K562 (cell line): ENCODE results near the gene KCNG3. TPM values are rescaled to one million over a fixed set of nuclear protein-coding genes. Genes with fewer than 3 reads are reported as not detected.

Experiments
- ATAC-seq: fragments of 200-7000 bp; cut with Tn5 transposase; 3 replicates; pipeline ENCODE4 v1.9.1; 2020; ENCODE audit warnings: moderate library complexity
- BruUV-seq: library from RNA; stranded (reverse); fragments of 400-500 nt; replicated peaks from 2 replicates; lab custom pipeline; 2021; lab: Mats Ljungman, UMichigan
- CTCF ChIA-PET: fragments of 300-600 bp; formaldehyde crosslinking; extraction: SDS; loops from one replicate; lab custom pipeline; 2021; ENCODE audit warnings: low intra/inter-chr PET ratio; lab: Yijun Ruan, JAX
- POLR2A ChIA-PET: fragments of 300-600, 350-650 bp; sonication (Branson Sonifier 250); formaldehyde crosslinking; extraction: SDS; loops from one replicate; lab custom pipeline; 2021; ENCODE audit warnings: antibody characterized with exemption, inconsistent platforms; lab: Yijun Ruan, JAX
- DNase-seq, 4 experiments: peaks; one replicate each; pipeline versions ENCODE4 v3.0.0 to v3.0.0-alpha.2; 2011 to 2018; ENCODE audit warnings: low spot score in 3 of 4, mixed read lengths in 3 of 4; ENCODE audit errors: extremely low read depth in 1 of 4
- FAIRE-seq: peaks from 2 replicates; lab custom pipeline; 2011; peaks lifted over from hg19 to GRCh38; lab: Jason Lieb, UNC
- H2AFZ ChIP-seq: 2 replicates; pipeline ENCODE4 v1.6.0; 2011; ENCODE audit warnings: low read depth, low read length, control low read depth, inconsistent platforms
- H3K27ac ChIP-seq: fragments of 200-600 bp; 3 replicates; pipeline ENCODE4 v1.8.0; 2011; ENCODE audit warnings: low read depth, mild to moderate bottlenecking, control low read depth, inconsistent platforms, low read length, moderate library complexity, mixed read lengths; ENCODE audit errors: extremely low read depth
- H3K27me3 ChIP-seq, 2 experiments: fragments of 300-600 bp in 1 of 2; 2 replicates in 1 of 2; 3 replicates in 1 of 2; pipeline versions ENCODE4 v1.6.0 to v1.8.0; 2011; ENCODE audit warnings: inconsistent platforms in 2 of 2, low read length in 2 of 2, mild to moderate bottlenecking in 1 of 2, mixed read lengths in 1 of 2, moderate library complexity in 1 of 2; ENCODE audit not compliant: control insufficient read depth in 2 of 2, insufficient read depth in 2 of 2
- H3K36me3 ChIP-seq: fragments of 300-600 bp; 3 replicates; pipeline ENCODE4 v1.8.0; 2011; ENCODE audit warnings: mild to moderate bottlenecking, low read length, inconsistent platforms; ENCODE audit not compliant: control insufficient read depth, insufficient read depth
- H3K4me1 ChIP-seq, 2 experiments: fragments of 200-600 bp in 1 of 2; replicated peaks in 1 of 2; 2 replicates in 1 of 2; 3 replicates in 1 of 2; pipeline versions ENCODE4 v1.5.1 to v1.8.0; 2011; ENCODE audit warnings: inconsistent platforms in 2 of 2, low read length in 2 of 2, mild to moderate bottlenecking in 1 of 2, mixed read lengths in 1 of 2, moderate library complexity in 1 of 2; ENCODE audit not compliant: control insufficient read depth in 2 of 2, insufficient read depth in 2 of 2
- H3K4me2 ChIP-seq: 2 replicates; pipeline ENCODE4 v1.6.1; 2011; ENCODE audit warnings: low read length, control low read depth, inconsistent platforms, mixed read lengths; ENCODE audit not compliant: insufficient read depth
- H3K4me3 ChIP-seq: fragments of 200-600 bp; sonication (generic), shearing (Covaris generic); 2 replicates; pipeline ENCODE4 v1.5.1; 2016; ENCODE audit warnings: control low read depth, inconsistent platforms
- H3K79me2 ChIP-seq: fragments of 200-600 bp; 3 replicates; pipeline ENCODE4 v1.8.0; 2011; ENCODE audit warnings: low read length, inconsistent platforms; ENCODE audit not compliant: control insufficient read depth, insufficient read depth
- H3K9ac ChIP-seq, 2 experiments: 2 replicates each; pipeline versions ENCODE4 v1.6.0 to v1.6.1; 2011; ENCODE audit warnings: low read depth in 2 of 2, low read length in 2 of 2, control low read depth in 1 of 2, inconsistent platforms in 1 of 2, mild to moderate bottlenecking in 1 of 2, mixed read lengths in 1 of 2; ENCODE audit not compliant: insufficient read depth in 1 of 2
- H3K9me1 ChIP-seq: one replicate; pipeline ENCODE4 v1.6.0; 2011; ENCODE audit warnings: inconsistent platforms, mild to moderate bottlenecking, low read length, moderate library complexity; ENCODE audit not compliant: control insufficient read depth, insufficient read depth
- H3K9me3 ChIP-seq: replicated peaks from 2 replicates; pipeline ENCODE4 v1.5.1; 2011; ENCODE audit warnings: low read depth, low read length, inconsistent platforms; ENCODE audit not compliant: control insufficient read depth, insufficient read depth
- H4K20me1 ChIP-seq: replicated peaks from 2 replicates; pipeline ENCODE4 v1.6.1; 2011; ENCODE audit warnings: low read length, inconsistent platforms, mixed read lengths; ENCODE audit not compliant: control insufficient read depth, insufficient read depth
- RAD21 ChIP-seq, 2 experiments: fragments of 250-450 bp in 1 of 2; fragments of 450-650 bp in 1 of 2; sonication (Bioruptor Pico) in 1 of 2; formaldehyde crosslinking in 1 of 2; IDR thresholded peaks in 1 of 2; conservative IDR thresholded peaks in 1 of 2; 2 replicates each; pipeline versions ENCODE4 v1.4.0 to v1.8.0; 2020 to 2022; ENCODE audit warnings: mild to moderate bottlenecking in 2 of 2, moderate library complexity in 1 of 2
- ZNF766 ChIP-seq: fragments of 200-800 bp; sonication (Bioruptor generic); conservative IDR thresholded peaks from 2 replicates; pipeline ENCODE4 v1.6.1; 2016; ENCODE audit warnings: missing genetic modification characterization, missing compliant biosample characterization
- WGBS: fragments of 100-300 bp; shearing (Covaris generic); methylation state at CpG from one replicate; pipeline ENCODE4 v1.1.6; 2016; ENCODE audit warnings: low coverage, mixed read lengths; ENCODE audit not compliant: insufficient coverage; ENCODE audit errors: missing lambda C conversion rate; 5-methylcytosine and 5-hydroxymethylcytosine counted together
- in situ Hi-C: fragments of 300-500 bp; cut with MboI; formaldehyde crosslinking; loops from 4 replicates; pipeline ENCODE4 v1.15.0; 2018; ENCODE audit warnings: inconsistent platforms, mixed read lengths
- intact Hi-C: fragments of 100-400 bp; cut with micrococcal nuclease; formaldehyde crosslinking; loops from 2 replicates; pipeline ENCODE4 v1.14.2; 2022
- polyA plus RNA-seq, 8 experiments: library from polyadenylated mRNA; depleted of rRNA in 4 of 8; stranded (reverse) in 5 of 8; unstranded in 3 of 8; fragments of >200 nt; fragmentation: Nextera tagmentation in 2 of 8; fragmentation: Illumina TruSeq in 1 of 8; extraction: Ambion mirVana in 2 of 8; extraction: Trizol in 1 of 8; gene quantifications; 2 replicates each; pipeline versions ENCODE4 v1.2.1 to v1.2.3, GENCODE V29; 2011 to 2014; ENCODE audit warnings: inconsistent platforms in 1 of 8, missing spikeins in 1 of 8
- total RNA-seq, 7 experiments: library from RNA; depleted of rRNA in 6 of 7; stranded (reverse); fragments of >200 nt in 6 of 7; fragmentation: Illumina TruSeq in 2 of 7; extraction: Trizol in 2 of 7; gene quantifications; 2 replicates each; pipeline versions ENCODE4 v1.2.1 to v1.2.3, GENCODE V29; 2011 to 2021; ENCODE audit warnings: low replicate concordance in 1 of 7
- TF ChIP-seq, protein P1 (sequence below): sonication (generic); formaldehyde crosslinking; IDR thresholded peaks from 2 replicates; pipeline ENCODE4 v1.5.0; 2020; ENCODE audit warnings: missing genetic modification reagents
- TF ChIP-seq, protein P2 (sequence below), 2 experiments: fragments of 450-650 bp in 1 of 2; sonication (generic) in 1 of 2; formaldehyde crosslinking in 1 of 2; IDR thresholded peaks in 1 of 2; conservative IDR thresholded peaks in 1 of 2; 2 replicates each; pipeline versions ENCODE4 v1.6.1 to v1.8.1; 2016 to 2023; ENCODE audit warnings: mild to moderate bottlenecking in 2 of 2, moderate library complexity in 2 of 2, inconsistent platforms in 1 of 2, missing genetic modification reagents in 1 of 2

KCNG3 gene
- total and polyA plus RNA-seq, 9 of the 15 experiments (the other 6 are each of a cell fraction or from before 2014, with no cell fraction given): not detected

DNA sequence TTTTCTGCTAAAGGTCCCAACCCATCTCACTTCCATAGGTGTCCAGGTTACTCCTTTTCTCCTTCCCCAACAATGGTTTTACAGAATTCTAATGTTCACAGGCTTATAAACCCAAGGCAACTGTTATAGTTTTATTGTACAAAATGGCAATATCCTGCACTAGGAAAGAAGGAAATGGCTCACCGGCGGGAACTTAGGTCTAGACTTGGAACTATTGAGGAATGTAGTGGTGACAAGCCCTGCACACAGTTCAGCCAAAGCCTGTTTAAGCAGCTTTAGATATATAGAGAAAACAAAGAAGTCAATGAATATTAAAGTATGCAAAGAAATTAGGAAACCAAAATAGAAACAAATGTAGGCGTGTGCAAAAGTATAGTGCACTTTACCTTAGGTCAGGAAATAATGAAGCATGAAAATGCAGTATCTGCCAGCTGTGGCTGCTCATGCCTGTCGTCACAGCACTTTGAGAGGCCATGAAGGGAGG is 22.7 kb upstream of the KCNG3 start:
- no peak for FAIRE-seq
- 21% methylated on average over 4 of the region's 4 CpGs for WGBS

More for the DNA sequence above, 22.7 kb upstream of the KCNG3 start:
- Histone ChIP-seq H3K4me3 (no peak overlapping the region), H3K9ac (no peak overlapping the region), H4K20me1 (no peaks in the 10 kb centered on the region), H3K9me1 (no peaks in the 10 kb centered on the region), H3K79me2 (no peaks in the 10 kb centered on the region), H3K4me2 (no peak overlapping the region), H2AFZ (no peak overlapping the region), H3K9me3 (no peaks in the 10 kb centered on the region), H3K27ac (no peak overlapping the region), H3K27me3 (peaks cover 3 to 4% of the 10 kb centered on the region in 2 experiments; a peak in 2 of 5 replicates), H3K4me1 (no peaks in the 10 kb centered on the region), H3K36me3 (no peaks in the 10 kb centered on the region)
- in situ Hi-C loops (loop anchor here (25.0 kb wide), 1 partner anchor 271 kb away; the partner anchor contains the start of gene HAAO), intact Hi-C loops (no loop called here)
- CTCF ChIA-PET: no interaction called here
- no peak for ATAC-seq
- TF ChIP-seq, protein P1, sequence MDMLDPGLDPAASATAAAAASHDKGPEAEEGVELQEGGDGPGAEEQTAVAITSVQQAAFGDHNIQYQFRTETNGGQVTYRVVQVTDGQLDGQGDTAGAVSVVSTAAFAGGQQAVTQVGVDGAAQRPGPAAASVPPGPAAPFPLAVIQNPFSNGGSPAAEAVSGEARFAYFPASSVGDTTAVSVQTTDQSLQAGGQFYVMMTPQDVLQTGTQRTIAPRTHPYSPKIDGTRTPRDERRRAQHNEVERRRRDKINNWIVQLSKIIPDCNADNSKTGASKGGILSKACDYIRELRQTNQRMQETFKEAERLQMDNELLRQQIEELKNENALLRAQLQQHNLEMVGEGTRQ (CRISPR knock-in tag): no peak
- TF ChIP-seq RAD21 (CRISPR knock-in tag; conservative IDR thresholded peaks at IDR 0.05 in 1 of 2, IDR thresholded peaks at IDR 0.05 in 1 of 2): no peak
- TF ChIP-seq ZNF766 (CRISPR knock-in tag): no peak
- TF ChIP-seq, protein P2, sequence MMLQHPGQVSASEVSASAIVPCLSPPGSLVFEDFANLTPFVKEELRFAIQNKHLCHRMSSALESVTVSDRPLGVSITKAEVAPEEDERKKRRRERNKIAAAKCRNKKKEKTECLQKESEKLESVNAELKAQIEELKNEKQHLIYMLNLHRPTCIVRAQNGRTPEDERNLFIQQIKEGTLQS (IDR thresholded peaks at IDR 0.05): no peak
- TF ChIP-seq, protein P2 (CRISPR knock-in tag; conservative IDR thresholded peaks at IDR 0.05): no peak
- no peak for DNase-seq
- POLR2A ChIA-PET: interaction anchor here (0.9 kb wide), 1 partner anchor 13 kb away, joined by 4 read pairs; no protein-coding TSS in a partner anchor
- BruUV-seq: no TSS peak
